ENCODE measurements around the gene PTEN. TPM values are rescaled to one million over a fixed set of nuclear protein-coding genes. Genes with fewer than 3 reads are reported as not detected.

Gene PTEN
- total and polyA plus RNA-seq, 2 experiments from 2014 or later: 30.4 to 66.1 TPM

DNA sequence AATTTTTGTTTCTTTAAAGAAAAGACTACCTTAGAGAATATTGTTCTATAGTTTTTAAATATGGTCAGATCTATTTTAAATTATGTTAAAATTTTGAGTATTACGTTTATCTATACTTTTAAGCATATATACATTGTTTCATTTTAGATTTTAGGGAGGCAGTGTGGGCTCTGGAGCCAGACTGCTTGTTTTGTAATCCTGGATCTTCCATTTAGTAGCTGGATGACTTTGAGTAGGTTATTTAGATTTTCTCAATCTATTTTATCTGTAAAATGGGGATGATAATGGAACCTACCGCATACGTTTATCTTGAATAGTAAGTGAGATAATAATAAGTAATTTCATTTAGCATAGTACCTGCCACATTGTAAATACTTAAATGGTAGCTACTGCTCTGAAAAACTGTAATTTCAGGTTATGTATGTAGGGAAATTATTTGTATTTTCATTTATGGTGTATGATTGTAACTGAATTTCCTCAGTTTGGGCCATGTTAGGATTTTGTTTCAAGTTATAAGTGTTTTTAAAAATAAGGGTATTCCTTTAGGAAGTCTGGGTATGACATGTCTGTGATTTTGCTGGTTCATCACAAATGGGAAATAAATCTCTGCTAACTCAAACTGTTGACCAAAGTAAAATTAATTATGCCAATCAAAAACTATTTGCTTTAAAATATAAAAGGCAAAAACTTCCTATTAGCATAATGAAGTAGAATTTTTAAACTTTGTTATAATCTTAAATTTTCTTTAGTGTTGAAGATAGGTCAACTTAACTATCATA lies 6.5 kb downstream of the PTEN start:
- Histone ChIP-seq H3K27ac (no peak overlapping the region), H3K27me3 (no peaks in the 10 kb centered on the region), H3K9me3 (ENCODE audit: low read depth) (no peaks in the 10 kb centered on the region), H3K4me1 (ENCODE audit: low read depth) (peaks cover 40% of the 10 kb centered on the region), H3K4me3 (no peak overlapping the region), H3K36me3 (no peaks in the 10 kb centered on the region)
- no peak for DNase-seq (ENCODE audit: low read depth in 1 of 2, low spot score in 1 of 2)
- TF ChIP-seq, protein P1, sequence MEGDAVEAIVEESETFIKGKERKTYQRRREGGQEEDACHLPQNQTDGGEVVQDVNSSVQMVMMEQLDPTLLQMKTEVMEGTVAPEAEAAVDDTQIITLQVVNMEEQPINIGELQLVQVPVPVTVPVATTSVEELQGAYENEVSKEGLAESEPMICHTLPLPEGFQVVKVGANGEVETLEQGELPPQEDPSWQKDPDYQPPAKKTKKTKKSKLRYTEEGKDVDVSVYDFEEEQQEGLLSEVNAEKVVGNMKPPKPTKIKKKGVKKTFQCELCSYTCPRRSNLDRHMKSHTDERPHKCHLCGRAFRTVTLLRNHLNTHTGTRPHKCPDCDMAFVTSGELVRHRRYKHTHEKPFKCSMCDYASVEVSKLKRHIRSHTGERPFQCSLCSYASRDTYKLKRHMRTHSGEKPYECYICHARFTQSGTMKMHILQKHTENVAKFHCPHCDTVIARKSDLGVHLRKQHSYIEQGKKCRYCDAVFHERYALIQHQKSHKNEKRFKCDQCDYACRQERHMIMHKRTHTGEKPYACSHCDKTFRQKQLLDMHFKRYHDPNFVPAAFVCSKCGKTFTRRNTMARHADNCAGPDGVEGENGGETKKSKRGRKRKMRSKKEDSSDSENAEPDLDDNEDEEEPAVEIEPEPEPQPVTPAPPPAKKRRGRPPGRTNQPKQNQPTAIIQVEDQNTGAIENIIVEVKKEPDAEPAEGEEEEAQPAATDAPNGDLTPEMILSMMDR (IDR thresholded peaks at IDR 0.05; ENCODE audit: low read depth, low read length): no peak

DNA sequence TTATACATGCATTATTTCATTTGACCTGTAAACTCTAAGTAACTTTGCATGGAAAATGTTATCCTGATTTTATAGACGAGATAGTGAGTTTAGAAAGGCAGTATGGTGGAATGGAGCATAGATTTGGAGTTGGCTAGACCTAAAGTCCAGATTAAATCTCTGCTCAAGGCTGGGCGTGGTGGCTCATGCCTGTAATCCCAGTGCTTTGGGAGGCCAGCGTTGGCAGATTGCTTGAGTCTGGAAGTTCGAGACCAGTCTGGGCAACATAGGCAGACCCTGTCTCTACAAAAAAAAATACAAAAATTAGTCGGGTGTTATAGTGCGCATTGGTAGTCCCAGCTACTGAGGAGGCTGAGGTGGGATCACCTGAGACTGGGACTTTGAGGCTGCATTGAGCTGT lies 9.4 kb downstream of the PTEN start:
- no peak overlapping the region for H3K27ac ChIP-seq
- peaks cover 6% of the 10 kb centered on the region for H3K36me3 ChIP-seq
- H3K4me3 ChIP-seq: no peak overlapping the region
- no peaks in the 10 kb centered on the region for H3K27me3 ChIP-seq
- TF ChIP-seq, protein P1 (IDR thresholded peaks at IDR 0.05; ENCODE audit: low read depth, low read length): no peak
- no peaks in the 10 kb centered on the region for H3K9me3 ChIP-seq (ENCODE audit: low read depth)
- no peak for DNase-seq (ENCODE audit: low read depth in 1 of 2, low spot score in 1 of 2)
- H3K4me1 ChIP-seq (ENCODE audit: low read depth): peaks cover 38% of the 10 kb centered on the region

DNA sequence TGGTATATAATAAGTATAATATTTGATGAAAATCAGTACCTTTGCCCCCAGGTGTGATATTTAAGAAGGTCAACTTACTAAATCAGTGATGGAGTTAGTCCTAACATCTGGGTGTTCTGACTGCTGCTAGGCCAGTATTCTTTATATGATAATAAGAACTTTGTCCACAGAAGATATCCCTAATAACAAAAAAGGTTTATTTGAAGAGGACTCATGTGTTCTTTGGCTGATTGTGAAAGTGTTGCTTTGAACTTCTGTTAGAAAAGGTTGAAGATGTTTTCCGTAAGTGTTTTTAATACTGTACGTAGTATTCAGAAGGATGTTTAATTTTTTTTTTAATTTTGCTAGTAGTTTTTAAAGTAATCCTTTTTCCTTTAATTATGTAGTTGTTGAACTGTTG lies 10.2 kb downstream of the PTEN start:
- H3K27ac ChIP-seq: no peak overlapping the region
- H3K36me3 ChIP-seq: peaks cover 7% of the 10 kb centered on the region
- no peaks in the 10 kb centered on the region for H3K9me3 ChIP-seq (ENCODE audit: low read depth)
- peaks cover 30% of the 10 kb centered on the region for H3K4me1 ChIP-seq (ENCODE audit: low read depth)
- no peak for DNase-seq (ENCODE audit: low read depth in 1 of 2, low spot score in 1 of 2)
- TF ChIP-seq, protein P1 (IDR thresholded peaks at IDR 0.05; ENCODE audit: low read depth, low read length): no peak
- H3K27me3 ChIP-seq: no peaks in the 10 kb centered on the region
- H3K4me3 ChIP-seq: no peak overlapping the region

DNA sequence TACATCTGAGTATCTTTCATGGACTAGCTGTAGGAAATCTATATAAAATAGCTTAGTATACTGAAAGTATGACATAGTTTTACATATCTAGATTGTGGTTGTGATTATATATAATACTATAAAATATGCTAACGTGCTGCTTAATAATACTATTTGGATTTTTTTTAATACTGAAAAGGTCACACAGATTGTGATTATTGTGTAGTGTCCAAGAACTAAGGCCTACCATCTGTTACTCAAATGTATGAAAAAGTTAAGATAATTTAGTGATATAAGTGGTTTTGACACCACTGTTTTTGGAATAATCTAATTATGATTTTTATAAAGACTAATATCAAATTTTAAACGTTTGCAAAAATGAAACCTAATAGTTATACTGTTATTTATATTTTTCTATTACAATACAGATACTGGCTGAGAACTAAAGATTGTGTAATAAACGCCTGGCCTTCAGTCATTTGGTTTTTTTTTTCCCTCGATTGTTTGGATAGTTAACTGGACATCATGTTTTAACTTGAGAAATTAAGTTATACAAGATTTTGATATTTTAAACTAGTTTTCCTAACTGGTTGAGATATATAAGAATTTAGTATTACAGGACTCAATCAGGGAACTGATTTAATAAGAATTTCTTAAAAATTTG lies 12.6 kb downstream of the PTEN start:
- Histone ChIP-seq H3K27ac (no peak overlapping the region), H3K4me1 (ENCODE audit: low read depth) (peaks cover 12% of the 10 kb centered on the region), H3K4me3 (no peak overlapping the region), H3K9me3 (ENCODE audit: low read depth) (no peaks in the 10 kb centered on the region), H3K36me3 (peaks cover 7% of the 10 kb centered on the region), H3K27me3 (no peaks in the 10 kb centered on the region)
- TF ChIP-seq, protein P1 (IDR thresholded peaks at IDR 0.05; ENCODE audit: low read depth, low read length): no peak
- DNase-seq (ENCODE audit: low read depth in 1 of 2, low spot score in 1 of 2): no peak

DNA sequence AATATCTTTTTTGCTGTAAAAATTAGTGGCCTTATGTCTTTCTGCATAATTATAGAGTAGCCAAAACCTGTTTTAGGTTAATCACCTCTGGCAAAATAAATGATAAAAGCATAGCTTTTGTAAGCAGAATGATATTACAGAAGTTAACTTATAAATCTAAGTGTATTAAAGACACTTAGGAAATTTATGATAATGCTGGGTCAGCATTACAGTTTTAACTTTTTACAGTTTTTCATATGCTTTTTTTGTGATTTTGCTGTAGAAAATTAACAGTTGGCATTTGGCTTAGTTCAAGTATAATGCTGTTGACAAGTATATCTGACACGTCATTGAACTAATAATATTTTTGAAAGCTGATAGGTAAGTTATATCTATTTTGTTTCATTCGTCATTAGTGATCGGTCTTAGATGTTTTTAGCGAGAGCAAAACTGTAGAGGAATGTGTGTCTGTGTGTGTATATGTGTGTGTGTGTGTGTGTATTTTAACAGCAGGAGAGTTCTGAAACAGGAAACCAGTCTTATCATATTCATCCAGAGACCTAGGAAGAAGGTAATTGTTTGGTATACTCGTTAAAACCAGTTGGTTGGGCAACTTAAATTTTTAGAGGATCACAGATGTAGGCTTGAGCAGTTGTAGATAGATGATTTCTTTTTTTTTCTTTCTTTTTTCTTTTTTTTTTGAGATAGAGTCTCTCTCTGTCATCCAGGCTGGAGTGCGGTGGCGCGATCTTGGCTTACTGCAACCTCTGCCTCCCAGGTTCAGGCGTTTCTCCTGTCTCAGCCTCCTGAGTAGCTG lies 15.4 kb downstream of the PTEN start:
- Histone ChIP-seq H3K4me1 (ENCODE audit: low read depth) (peaks cover 6% of the 10 kb centered on the region), H3K27me3 (no peaks in the 10 kb centered on the region), H3K27ac (no peak overlapping the region), H3K4me3 (no peak overlapping the region), H3K36me3 (peaks cover 7% of the 10 kb centered on the region), H3K9me3 (ENCODE audit: low read depth) (no peaks in the 10 kb centered on the region)
- DNase-seq (ENCODE audit: low read depth in 1 of 2, low spot score in 1 of 2): peak in 1 of 2 donors; percentile 40
- TF ChIP-seq, protein P1 (IDR thresholded peaks at IDR 0.05; ENCODE audit: low read depth, low read length): no peak
